GM10266 (cell line): Measurements from ENCODE around the gene RNF17.

ENCODE experiments used
- DNase-seq: peaks from one replicate; pipeline ENCODE4 v3.0.0; 2012; ENCODE audit errors: extremely low spot score
- TF ChIP-seq, protein P1 (sequence below): IDR thresholded peaks from 2 replicates; pipeline ENCODE4 v1.5.1; 2012; ENCODE audit warnings: mild to moderate bottlenecking, low read depth; ENCODE audit not compliant: control insufficient read depth, insufficient read depth; ENCODE audit errors: missing control alignments

Gene RNF17

DNA sequence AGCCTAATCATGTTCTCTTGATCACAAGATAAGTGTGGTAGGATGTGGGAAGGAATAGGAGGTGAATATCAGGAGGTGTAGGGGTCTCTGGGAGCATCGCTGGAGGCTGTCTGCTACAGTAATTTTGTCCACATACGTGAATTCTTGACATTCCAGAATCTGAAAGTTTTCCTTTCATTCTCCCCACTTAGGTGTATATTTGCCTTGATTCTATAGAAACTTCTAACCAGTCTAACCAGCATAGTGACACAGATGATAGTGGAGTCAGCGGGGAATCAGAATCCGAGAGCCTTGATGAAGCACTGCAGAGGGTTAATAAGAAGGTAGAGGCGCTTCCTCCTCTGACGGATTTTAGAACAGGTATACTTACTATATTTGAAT, 106.4 kb downstream of the RNF17 start:
- TF ChIP-seq, protein P1, sequence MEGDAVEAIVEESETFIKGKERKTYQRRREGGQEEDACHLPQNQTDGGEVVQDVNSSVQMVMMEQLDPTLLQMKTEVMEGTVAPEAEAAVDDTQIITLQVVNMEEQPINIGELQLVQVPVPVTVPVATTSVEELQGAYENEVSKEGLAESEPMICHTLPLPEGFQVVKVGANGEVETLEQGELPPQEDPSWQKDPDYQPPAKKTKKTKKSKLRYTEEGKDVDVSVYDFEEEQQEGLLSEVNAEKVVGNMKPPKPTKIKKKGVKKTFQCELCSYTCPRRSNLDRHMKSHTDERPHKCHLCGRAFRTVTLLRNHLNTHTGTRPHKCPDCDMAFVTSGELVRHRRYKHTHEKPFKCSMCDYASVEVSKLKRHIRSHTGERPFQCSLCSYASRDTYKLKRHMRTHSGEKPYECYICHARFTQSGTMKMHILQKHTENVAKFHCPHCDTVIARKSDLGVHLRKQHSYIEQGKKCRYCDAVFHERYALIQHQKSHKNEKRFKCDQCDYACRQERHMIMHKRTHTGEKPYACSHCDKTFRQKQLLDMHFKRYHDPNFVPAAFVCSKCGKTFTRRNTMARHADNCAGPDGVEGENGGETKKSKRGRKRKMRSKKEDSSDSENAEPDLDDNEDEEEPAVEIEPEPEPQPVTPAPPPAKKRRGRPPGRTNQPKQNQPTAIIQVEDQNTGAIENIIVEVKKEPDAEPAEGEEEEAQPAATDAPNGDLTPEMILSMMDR = no peak
- no peak for DNase-seq

DNA sequence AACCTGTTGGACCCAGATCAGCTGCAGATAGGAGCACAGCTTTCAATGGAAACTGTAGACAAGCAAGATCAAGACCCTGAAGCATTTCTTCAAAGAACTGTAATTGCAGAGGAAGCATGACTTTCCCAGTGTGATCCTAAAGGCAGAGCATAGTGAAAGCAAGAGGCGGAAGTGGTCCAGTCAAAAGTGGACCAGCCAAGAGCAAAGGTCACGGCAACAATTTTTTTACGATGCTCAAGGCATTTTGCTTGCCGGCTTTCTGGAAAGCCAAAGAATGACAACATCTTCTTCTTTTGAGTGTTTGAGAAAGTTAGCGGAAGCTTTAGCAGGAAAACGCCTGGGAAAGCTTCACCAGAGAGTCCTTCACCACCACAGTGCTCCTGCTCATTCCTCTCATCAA, 111.6 kb downstream of the RNF17 start:
- TF ChIP-seq, protein P1 = no peak
- DNase-seq = no peak

DNA sequence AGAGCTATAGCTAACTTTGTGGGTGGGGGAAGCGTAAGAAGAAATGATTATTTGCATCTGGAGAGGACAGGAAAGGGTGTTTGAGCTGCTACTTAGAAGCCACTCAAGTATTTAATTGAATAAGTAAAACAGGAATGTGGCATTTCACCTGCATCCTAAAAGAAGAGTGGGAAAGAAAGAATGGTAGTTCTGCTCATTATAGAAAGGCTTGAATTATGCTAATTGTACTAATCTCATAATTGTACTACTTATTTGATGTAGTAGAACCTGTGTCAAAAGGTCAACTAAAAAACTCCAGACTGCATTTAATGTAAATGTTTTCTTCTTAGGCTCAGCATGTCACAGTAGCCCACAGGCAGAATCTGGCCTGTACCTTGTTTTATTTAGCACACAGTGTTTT, 113.6 kb downstream of the RNF17 start:
- no peak for DNase-seq
- TF ChIP-seq, protein P1 = no peak

DNA sequence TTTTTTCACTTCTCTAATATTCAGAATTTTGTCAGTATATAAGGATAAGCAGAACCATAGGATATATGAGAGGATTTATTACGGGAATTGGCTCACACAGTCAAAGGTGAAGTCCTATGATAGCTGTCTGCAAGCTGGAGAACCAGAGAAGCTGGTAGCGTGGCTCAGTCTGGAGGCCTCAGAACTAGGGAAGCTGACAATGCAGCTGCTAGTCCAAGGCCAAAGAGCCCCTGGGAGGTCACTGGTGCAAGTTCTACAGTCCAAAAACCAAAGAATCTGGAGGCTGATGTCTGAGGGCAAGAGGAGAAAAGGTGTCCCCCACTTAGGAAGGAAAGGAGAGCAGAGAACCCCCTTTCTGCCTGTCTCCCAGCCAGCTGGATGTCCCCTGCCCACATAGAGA, 114.4 kb downstream of the RNF17 start:
- TF ChIP-seq, protein P1 = no peak
- DNase-seq = no peak

DNA sequence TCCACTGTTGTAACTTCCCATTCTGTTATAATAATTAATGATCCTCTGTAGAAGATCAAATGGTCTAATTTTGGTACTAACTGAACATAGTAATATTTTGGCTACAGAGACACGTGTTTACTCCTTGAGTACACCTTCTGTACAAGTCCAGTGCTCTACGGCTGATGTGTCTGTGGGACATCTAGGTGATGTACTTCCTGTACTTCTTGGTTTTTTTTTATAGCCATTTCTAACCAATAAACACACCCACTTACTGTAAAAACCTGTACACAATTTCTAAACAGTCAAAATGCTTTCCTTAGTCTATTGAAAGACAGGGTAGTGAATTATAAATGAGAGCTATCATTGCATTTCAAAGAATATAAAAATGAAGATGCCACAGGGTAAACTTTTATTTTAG, 118.7 kb downstream of the RNF17 start:
- TF ChIP-seq, protein P1 = no peak
- no peak for DNase-seq

DNA sequence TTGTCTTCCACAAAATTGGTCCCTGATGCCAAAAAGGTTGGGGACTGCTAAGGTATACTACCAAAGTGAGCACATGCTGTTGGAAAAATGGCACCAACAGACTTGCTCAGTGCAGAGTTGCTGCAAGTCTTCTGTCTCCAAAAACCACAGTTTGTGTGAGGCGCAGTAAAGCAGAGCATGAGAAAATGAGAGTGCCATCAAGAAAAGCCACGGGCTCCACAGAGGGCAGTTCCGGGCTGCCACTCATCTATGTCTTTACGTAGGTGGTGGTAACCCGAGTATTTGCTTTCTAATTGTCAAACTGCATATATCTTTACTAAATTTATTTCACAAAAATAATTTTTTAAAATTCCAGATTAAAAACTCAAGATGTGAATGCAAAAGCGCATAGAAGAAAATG, 123.8 kb downstream of the RNF17 start:
- TF ChIP-seq, protein P1 = no peak
- peak; percentile 38 for DNase-seq

DNA sequence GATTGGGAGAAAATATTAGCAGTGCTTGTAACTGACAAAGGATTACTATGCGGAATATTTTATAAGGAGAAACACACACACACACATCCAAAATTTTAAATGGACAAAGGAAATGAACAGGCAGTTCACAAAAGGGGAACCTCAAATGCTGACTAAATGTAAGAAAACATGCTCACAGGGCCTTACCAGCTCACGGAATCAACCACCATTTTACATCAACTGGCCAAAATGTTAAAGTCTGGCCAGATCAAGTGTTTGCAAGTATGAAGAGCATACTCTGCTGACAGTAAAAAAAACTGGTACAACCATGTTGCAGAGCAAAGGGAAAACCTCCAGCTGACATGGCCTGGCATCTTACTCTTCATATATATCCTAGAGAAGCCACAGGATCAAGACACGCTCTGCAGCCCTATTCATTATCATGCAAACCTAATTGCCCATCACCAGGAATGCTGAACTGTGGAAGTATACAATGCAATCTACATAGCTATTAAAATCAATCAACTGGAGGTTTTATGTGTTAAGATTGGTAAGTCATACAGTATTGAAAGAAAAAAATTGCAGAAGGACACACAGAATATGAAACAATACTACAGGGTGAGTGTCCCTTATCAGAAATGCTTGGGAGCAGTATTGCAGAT, 124.4 kb downstream of the RNF17 start:
- DNase-seq = peak; percentile 43
- TF ChIP-seq, protein P1 = no peak
